ENCODE results near the gene CHST14. TPM values are rescaled to one million over a fixed set of nuclear protein-coding genes. Genes with fewer than 3 reads are reported as not detected.

The CHST14 gene
- total and polyA plus RNA-seq, 2 of the 8 experiments (the other 6 are each of a cell fraction or from before 2014, with no cell fraction given) = 13.4 to 20.3 TPM

DNA sequence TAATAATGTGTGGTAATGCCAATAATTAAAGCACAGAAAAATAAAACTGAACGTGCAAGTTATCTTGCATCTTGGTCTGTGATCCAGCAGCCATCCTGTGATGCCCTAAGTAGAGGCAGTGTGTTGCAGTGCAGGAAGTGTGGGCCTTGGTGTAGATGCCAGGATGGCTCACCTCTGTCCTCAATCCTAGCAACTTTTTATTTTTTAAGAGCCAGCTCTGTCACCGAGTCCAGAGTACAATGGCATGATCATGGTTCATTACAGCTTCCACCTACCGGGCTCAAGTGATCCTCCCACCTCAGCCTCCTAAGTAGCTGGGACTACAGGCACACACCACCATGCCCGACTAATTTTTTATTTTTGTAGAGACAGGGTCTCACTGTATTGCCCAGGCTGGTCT lies 22.4 kb upstream of the CHST14 start:
- Histone ChIP-seq H3K23me2 (ENCODE audit: low read depth, low read length) (no peaks in the 10 kb centered on the region; the same call in 1 of the 2 replicates), H2AK5ac (ENCODE audit: low read depth, low read length) (no peak overlapping the region), H3K9ac (replicated peaks in 1 of 4; ENCODE audit: extremely low read depth in 1 of 4, low read depth in 3 of 4, low read length in 3 of 4) (no peak overlapping the region), H2BK15ac (ENCODE audit: low read length) (no peak overlapping the region), H4K5ac (ENCODE audit: insufficient read length, low read depth, low read length) (no peak overlapping the region), H3K4ac (replicated peaks; ENCODE audit: insufficient read length, low read depth, low read length) (no peak overlapping the region), H2BK20ac (ENCODE audit: low read length) (no peak overlapping the region), H2BK12ac (ENCODE audit: low read depth, low read length) (no peak overlapping the region), H3K79me2 (ENCODE audit: control insufficient read depth in 1 of 2, insufficient read depth in 2 of 2, low read length in 2 of 2) (peaks cover 31 to 99% of the 10 kb centered on the region in 2 experiments), H3K27me3 (replicated peaks in 1 of 4; ENCODE audit: control insufficient read depth in 3 of 4, extremely low read depth in 1 of 4, insufficient read depth in 3 of 4, low read length in 3 of 4) (no peaks in the 10 kb centered on the region), H3K9me3 (ENCODE audit: insufficient read depth in 2 of 2, low read depth in 1 of 2, low read length in 1 of 2) (no peaks in the 10 kb centered on the region), H3K4me1 (replicated peaks in 1 of 4; ENCODE audit: control insufficient read depth in 3 of 4, insufficient read depth in 4 of 4, low read length in 3 of 4) (peaks cover 20 to 46% (median 24%) of the 10 kb centered on the region in 4 experiments), H3K4me2 (ENCODE audit: insufficient read depth in 1 of 2, low read depth in 2 of 2, low read length in 2 of 2) (no peak overlapping the region), H3K18ac (ENCODE audit: extremely low read depth, low read length) (no peak overlapping the region), H3K4me3 (ENCODE audit: extremely low read depth in 1 of 4, insufficient read depth in 2 of 4, low read depth in 3 of 4, low read length in 4 of 4) (no peak overlapping the region), H4K8ac (ENCODE audit: extremely low read depth, insufficient read depth, low read length) (no peak overlapping the region), H3K36me3 (ENCODE audit: control insufficient read depth in 2 of 4, insufficient read depth in 4 of 4, low read length in 3 of 4) (peaks cover 0 to 3% (median 0%) of the 10 kb centered on the region in 4 experiments; a peak in 1 of 8 replicates), H2BK120ac (replicated peaks; ENCODE audit: low read depth, low read length) (no peak overlapping the region), H4K91ac (replicated peaks; ENCODE audit: insufficient read length, low read length) (no peak overlapping the region), H4K20me1 (replicated peaks in 1 of 2; ENCODE audit: control insufficient read depth in 1 of 2, insufficient read depth in 2 of 2, low read length in 2 of 2) (peaks cover 51 to 55% of the 10 kb centered on the region in 2 experiments), H3K23ac (ENCODE audit: insufficient read length) (no peak overlapping the region), H3K14ac (ENCODE audit: insufficient read length) (no peak overlapping the region), H3K27ac (ENCODE audit: low read depth, low read length) (no peak overlapping the region), H2AFZ (ENCODE audit: low read length) (no peak overlapping the region), H2BK5ac (ENCODE audit: low read depth, low read length) (no peak overlapping the region), H3K79me1 (ENCODE audit: low read depth, low read length) (peaks cover 19% of the 10 kb centered on the region), H3K56ac (replicated peaks; ENCODE audit: insufficient read length, low read depth, low read length) (no peak overlapping the region)
- 96% methylated on average over 4 of the region's 4 CpGs; no CpG with 5 or more reads in 1 of the 2 experiments for WGBS, 2 experiments (ENCODE audit: extremely low coverage in 1 of 2, insufficient coverage in 1 of 2, insufficient read length in 1 of 2, insufficient replicate concordance in 2 of 2, low coverage in 1 of 2, low lambda C conversion rate in 2 of 2, missing lambda C conversion rate in 1 of 2)
- ChIA-PET CTCF (ENCODE audit: partially characterized antibody) (interaction anchor here (0.7 to 5.0 kb wide), 4 partner anchors 9 to 59 kb away, joined by 3 to 24 read pairs (median 8); no protein-coding TSS in a partner anchor), POLR2A (ENCODE audit: partially characterized antibody) (interaction anchor here (1.0 to 6.2 kb wide), 3 partner anchors 8 to 31 kb away, joined by 3 to 36 read pairs (median 4); partner anchors contain the start of gene BAHD1)
- no peak for FAIRE-seq
- no peak for DNase-seq (ENCODE audit: low read depth in 1 of 2, low spot score in 2 of 2)
- TF ChIP-seq YY1 (IDR thresholded peaks at IDR 0.05; ENCODE audit: low read depth, low read length) (no peak), ATF3 (IDR thresholded peaks at IDR 0.05; ENCODE audit: insufficient read depth, low read depth, low read length) (no peak), HDAC2 (IDR thresholded peaks at IDR 0.05; ENCODE audit: borderline replicate concordance in 1 of 2, low read depth in 2 of 2, low read length in 2 of 2) (no peak), BACH1 (IDR thresholded peaks at IDR 0.05; ENCODE audit: low read length) (no peak), KDM5A (IDR thresholded peaks at IDR 0.05; ENCODE audit: low read length) (no peak), TCF12 (IDR thresholded peaks at IDR 0.05; ENCODE audit: low read depth, low read length) (no peak), RNF2 (IDR thresholded peaks at IDR 0.05; ENCODE audit: borderline replicate concordance, low read depth, low read length, missing control alignments, poor library complexity, severe bottlenecking) (no peak), CBX5 (IDR thresholded peaks at IDR 0.05; ENCODE audit: low read depth, low read length) (no peak)
